HepG2 (cell line): ENCODE data around the gene ANKRD11. TPM values are rescaled to one million over a fixed set of nuclear protein-coding genes. Genes with fewer than 3 reads are reported as not detected.

Experiments used
- AGO2 ChIP-seq: fragments of 200-400 bp; formaldehyde crosslinking; optimal IDR thresholded peaks from 2 replicates; pipeline ENCODE3; 2017; ENCODE audit warnings: mild to moderate bottlenecking, low read depth, low read length, moderate library complexity
- EHMT2 ChIP-seq: fragments of 200-600 bp; sonication (generic); IDR thresholded peaks from 2 replicates; pipeline ENCODE4 v1.7.0; 2017; ENCODE audit warnings: antibody characterized with exemption, low read depth, low read length, borderline replicate concordance
- MAFK ChIP-seq, 2 experiments: IDR thresholded peaks in 1 of 2; conservative IDR thresholded peaks in 1 of 2; 2 replicates each; pipeline ENCODE4 v1.6.1; 2011; ENCODE audit warnings: improper control_type of control experiment in 2 of 2, low read length in 2 of 2
- NKX3-1 ChIP-seq: sonication (generic); formaldehyde crosslinking; IDR thresholded peaks from 2 replicates; pipeline ENCODE4 v1.5.0; 2020; ENCODE audit warnings: missing genetic modification reagents
- PHB2 ChIP-seq: fragments of 450-650 bp; IDR thresholded peaks from 2 replicates; pipeline ENCODE4 v1.6.1; 2018; ENCODE audit not compliant: partially characterized antibody
- RXRA ChIP-seq: sonication (generic); formaldehyde crosslinking; IDR thresholded peaks from 2 replicates; pipeline ENCODE4 v1.5.1; 2020; ENCODE audit warnings: missing genetic modification reagents
- ZNF101 ChIP-seq: sonication (generic); formaldehyde crosslinking; IDR thresholded peaks from 2 replicates; pipeline ENCODE4 v1.4.0; 2020; ENCODE audit warnings: mild to moderate bottlenecking, low read depth, missing genetic modification reagents, borderline replicate concordance
- ZNF274 ChIP-seq: sonication (generic); formaldehyde crosslinking; IDR thresholded peaks from 2 replicates; pipeline ENCODE4 v1.5.1; 2020; ENCODE audit warnings: mild to moderate bottlenecking, missing genetic modification reagents
- ZNF660 ChIP-seq: sonication (generic); formaldehyde crosslinking; IDR thresholded peaks from 2 replicates; pipeline ENCODE4 v1.5.1; 2020; ENCODE audit warnings: mild to moderate bottlenecking, low read depth, missing genetic modification reagents, borderline replicate concordance
- polyA plus RNA-seq, 8 experiments: library from polyadenylated mRNA; depleted of rRNA in 3 of 8; stranded (reverse) in 7 of 8; unstranded in 1 of 8; fragments of >200 nt; fragmentation: Illumina TruSeq in 4 of 8; extraction: Trizol in 4 of 8; gene quantifications; 2 replicates each; pipeline versions ENCODE4 v1.2.1 to v1.2.3, GENCODE V29; 2011 to 2016; ENCODE audit warnings: low read depth in 4 of 8, missing spikeins in 1 of 8, mixed read lengths in 1 of 8; ENCODE audit not compliant: insufficient read depth in 1 of 8
- total RNA-seq, 5 experiments: library from RNA; depleted of rRNA; stranded (reverse); fragments of >200 nt; fragmentation: Illumina TruSeq; extraction: Trizol; gene quantifications; 2 replicates each; pipeline ENCODE4 v1.2.3, GENCODE V29; 2016; ENCODE audit warnings: low read depth in 1 of 5
- TF ChIP-seq, protein P1 (sequence below), 2 experiments: fragments of 450-650 bp in 1 of 2; sonication (generic) in 1 of 2; formaldehyde crosslinking in 1 of 2; IDR thresholded peaks; 2 replicates each; pipeline versions ENCODE4 v1.6.1 to v1.8.0; 2016 to 2022; ENCODE audit warnings: antibody characterized with exemption in 1 of 2, mild to moderate bottlenecking in 1 of 2, missing genetic modification reagents in 1 of 2
- TF ChIP-seq, protein P2 (sequence below): sonication (generic); formaldehyde crosslinking; IDR thresholded peaks from 2 replicates; pipeline ENCODE4; 2020; ENCODE audit warnings: missing genetic modification reagents, mild to moderate bottlenecking, borderline replicate concordance
- TF ChIP-seq, protein P3 (sequence below): sonication (generic); formaldehyde crosslinking; IDR thresholded peaks from 2 replicates; pipeline ENCODE4 v1.9.0; 2021; ENCODE audit warnings: missing genetic modification reagents, borderline replicate concordance

ANKRD11 gene
- total and polyA plus RNA-seq, 2 of the 13 experiments (the other 11 are each of a cell fraction or from before 2014, with no cell fraction given) = 21.4 to 38.4 TPM

DNA sequence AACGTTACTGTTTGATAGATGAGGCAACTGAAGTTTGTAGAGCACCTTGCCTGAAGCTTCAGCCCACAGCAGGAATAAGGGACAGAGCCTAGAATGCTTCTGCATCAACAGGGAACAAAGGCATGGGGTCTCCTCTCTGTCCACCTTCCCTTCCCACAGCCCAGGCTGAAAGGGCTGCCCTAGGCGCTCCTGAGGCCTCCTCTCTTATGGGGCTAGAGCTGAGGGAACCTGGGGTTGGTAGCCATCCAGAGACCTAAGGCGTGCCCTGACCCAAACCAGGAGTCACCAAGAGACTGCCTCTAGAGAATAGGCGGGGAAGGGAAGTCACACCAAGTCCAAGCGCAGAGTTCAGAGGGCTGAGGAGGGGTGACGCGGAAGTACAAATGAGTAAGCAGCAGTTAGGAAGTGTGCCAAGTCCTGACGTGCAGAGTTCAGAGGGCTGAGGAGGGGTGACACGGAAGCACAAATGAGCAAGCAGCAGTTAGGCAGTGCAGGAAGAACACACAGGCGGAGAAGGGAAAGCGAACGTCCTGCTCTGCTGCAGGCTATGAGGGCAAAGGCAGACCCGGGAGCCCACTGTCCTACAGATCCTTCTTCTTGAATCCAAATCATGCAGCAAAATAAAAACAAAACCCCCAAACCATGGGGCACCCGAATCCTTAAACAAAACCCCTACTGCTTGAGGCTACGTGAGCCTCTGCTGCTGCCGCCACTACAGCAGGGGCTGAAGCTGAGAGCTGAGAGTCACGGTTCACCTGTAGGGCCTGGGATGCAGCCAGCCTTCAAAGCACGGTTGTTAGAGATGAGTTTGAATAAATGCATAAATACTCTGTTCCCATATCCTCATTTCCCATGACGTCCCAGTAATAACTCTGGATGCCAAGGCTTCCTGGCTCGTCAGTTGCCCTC is 15.1 kb upstream of the ANKRD11 start (continued):
- TF ChIP-seq, protein P1, sequence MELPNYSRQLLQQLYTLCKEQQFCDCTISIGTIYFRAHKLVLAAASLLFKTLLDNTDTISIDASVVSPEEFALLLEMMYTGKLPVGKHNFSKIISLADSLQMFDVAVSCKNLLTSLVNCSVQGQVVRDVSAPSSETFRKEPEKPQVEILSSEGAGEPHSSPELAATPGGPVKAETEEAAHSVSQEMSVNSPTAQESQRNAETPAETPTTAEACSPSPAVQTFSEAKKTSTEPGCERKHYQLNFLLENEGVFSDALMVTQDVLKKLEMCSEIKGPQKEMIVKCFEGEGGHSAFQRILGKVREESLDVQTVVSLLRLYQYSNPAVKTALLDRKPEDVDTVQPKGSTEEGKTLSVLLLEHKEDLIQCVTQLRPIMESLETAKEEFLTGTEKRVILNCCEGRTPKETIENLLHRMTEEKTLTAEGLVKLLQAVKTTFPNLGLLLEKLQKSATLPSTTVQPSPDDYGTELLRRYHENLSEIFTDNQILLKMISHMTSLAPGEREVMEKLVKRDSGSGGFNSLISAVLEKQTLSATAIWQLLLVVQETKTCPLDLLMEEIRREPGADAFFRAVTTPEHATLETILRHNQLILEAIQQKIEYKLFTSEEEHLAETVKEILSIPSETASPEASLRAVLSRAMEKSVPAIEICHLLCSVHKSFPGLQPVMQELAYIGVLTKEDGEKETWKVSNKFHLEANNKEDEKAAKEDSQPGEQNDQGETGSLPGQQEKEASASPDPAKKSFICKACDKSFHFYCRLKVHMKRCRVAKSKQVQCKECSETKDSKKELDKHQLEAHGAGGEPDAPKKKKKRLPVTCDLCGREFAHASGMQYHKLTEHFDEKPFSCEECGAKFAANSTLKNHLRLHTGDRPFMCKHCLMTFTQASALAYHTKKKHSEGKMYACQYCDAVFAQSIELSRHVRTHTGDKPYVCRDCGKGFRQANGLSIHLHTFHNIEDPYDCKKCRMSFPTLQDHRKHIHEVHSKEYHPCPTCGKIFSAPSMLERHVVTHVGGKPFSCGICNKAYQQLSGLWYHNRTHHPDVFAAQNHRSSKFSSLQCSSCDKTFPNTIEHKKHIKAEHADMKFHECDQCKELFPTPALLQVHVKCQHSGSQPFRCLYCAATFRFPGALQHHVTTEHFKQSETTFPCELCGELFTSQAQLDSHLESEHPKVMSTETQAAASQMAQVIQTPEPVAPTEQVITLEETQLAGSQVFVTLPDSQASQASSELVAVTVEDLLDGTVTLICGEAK (IDR thresholded peaks at IDR 0.05) = no peak
- TF ChIP-seq, protein P1 (CRISPR knock-in tag; IDR thresholded peaks at IDR 0.05) = peak; percentile 84; the same call in 1 of the 2 replicates
- TF ChIP-seq ZNF101 (peak; percentile 69; the same call in 1 of the 2 replicates), RXRA (CRISPR knock-in tag) (peak; percentile 94), AGO2 (no peak), NKX3-1 (no peak; the same call in 1 of the 2 replicates), ZNF274 (CRISPR knock-in tag) (peak; percentile 89), ZNF660 (CRISPR knock-in tag) (no peak), MAFK (conservative IDR thresholded peaks at IDR 0.05 in 1 of 2, IDR thresholded peaks at IDR 0.05 in 1 of 2; ENCODE audit: low read length in 2 of 2) (peak; percentile 10 to 25; a peak in 1 of 4 replicates), PHB2 (no peak), EHMT2 (no peak)
- TF ChIP-seq, protein P2, sequence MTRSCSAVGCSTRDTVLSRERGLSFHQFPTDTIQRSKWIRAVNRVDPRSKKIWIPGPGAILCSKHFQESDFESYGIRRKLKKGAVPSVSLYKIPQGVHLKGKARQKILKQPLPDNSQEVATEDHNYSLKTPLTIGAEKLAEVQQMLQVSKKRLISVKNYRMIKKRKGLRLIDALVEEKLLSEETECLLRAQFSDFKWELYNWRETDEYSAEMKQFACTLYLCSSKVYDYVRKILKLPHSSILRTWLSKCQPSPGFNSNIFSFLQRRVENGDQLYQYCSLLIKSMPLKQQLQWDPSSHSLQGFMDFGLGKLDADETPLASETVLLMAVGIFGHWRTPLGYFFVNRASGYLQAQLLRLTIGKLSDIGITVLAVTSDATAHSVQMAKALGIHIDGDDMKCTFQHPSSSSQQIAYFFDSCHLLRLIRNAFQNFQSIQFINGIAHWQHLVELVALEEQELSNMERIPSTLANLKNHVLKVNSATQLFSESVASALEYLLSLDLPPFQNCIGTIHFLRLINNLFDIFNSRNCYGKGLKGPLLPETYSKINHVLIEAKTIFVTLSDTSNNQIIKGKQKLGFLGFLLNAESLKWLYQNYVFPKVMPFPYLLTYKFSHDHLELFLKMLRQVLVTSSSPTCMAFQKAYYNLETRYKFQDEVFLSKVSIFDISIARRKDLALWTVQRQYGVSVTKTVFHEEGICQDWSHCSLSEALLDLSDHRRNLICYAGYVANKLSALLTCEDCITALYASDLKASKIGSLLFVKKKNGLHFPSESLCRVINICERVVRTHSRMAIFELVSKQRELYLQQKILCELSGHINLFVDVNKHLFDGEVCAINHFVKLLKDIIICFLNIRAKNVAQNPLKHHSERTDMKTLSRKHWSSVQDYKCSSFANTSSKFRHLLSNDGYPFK (CRISPR knock-in tag) = peak; percentile 91; the same call in 1 of the 2 replicates
- TF ChIP-seq, protein P3, sequence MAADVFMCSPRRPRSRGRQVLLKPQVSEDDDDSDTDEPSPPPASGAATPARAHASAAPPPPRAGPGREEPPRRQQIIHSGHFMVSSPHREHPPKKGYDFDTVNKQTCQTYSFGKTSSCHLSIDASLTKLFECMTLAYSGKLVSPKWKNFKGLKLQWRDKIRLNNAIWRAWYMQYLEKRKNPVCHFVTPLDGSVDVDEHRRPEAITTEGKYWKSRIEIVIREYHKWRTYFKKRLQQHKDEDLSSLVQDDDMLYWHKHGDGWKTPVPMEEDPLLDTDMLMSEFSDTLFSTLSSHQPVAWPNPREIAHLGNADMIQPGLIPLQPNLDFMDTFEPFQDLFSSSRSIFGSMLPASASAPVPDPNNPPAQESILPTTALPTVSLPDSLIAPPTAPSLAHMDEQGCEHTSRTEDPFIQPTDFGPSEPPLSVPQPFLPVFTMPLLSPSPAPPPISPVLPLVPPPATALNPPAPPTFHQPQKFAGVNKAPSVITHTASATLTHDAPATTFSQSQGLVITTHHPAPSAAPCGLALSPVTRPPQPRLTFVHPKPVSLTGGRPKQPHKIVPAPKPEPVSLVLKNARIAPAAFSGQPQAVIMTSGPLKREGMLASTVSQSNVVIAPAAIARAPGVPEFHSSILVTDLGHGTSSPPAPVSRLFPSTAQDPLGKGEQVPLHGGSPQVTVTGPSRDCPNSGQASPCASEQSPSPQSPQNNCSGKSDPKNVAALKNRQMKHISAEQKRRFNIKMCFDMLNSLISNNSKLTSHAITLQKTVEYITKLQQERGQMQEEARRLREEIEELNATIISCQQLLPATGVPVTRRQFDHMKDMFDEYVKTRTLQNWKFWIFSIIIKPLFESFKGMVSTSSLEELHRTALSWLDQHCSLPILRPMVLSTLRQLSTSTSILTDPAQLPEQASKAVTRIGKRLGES (CRISPR knock-in tag) = no peak
